ELR (cell line): ENCODE measurements around the gene DCTPP1.

Source experiments
- DNase-seq: peaks from one replicate; pipeline ENCODE4 v3.0.0-alpha.2; 2015; ENCODE audit warnings: low read depth

DCTPP1 gene

GRCh38 chr16:30381291-30382041 is 48.4 kb downstream of the DCTPP1 start:
- no peak for DNase-seq

GRCh38 chr16:30380803-30381208 is 49.0 kb downstream of the DCTPP1 start:
- no peak for DNase-seq

- DNase-seq, result no peak
Measured at GRCh38 chr16:30380072-30380802, 49.6 kb downstream of the DCTPP1 start.

GRCh38 chr16:30379158-30379783 is 50.6 kb downstream of the DCTPP1 start:
- DNase-seq, result no peak

- peak; percentile 98 for DNase-seq
Measured at GRCh38 chr16:30378236-30379157, 51.3 kb downstream of the DCTPP1 start.

- peak; percentile 88 for DNase-seq
Measured at GRCh38 chr16:30377812-30378235, 52.0 kb downstream of the DCTPP1 start.

GRCh38 chr16:30377050-30377811 is 52.6 kb downstream of the DCTPP1 start:
- DNase-seq, result no peak

- DNase-seq, result no peak
Measured at GRCh38 chr16:30376461-30376902, 53.3 kb downstream of the DCTPP1 start.

- no peak for DNase-seq
Measured at GRCh38 chr16:30375864-30376263, 54.0 kb downstream of the DCTPP1 start.

- no peak for DNase-seq
Measured at GRCh38 chr16:30374538-30374937, 55.3 kb downstream of the DCTPP1 start, which contains the start of gene MYL11. Gene MYL11 (plus strand): TSS chr16:30374802. CDS start chr16:30374858, 56 bp downstream.
